HUES48 (cell line): Measurements from ENCODE around the gene FOXK2.
"Not testable (repeated sequence)": the region's sequence is repeated elsewhere in the genome, so short reads cannot be mapped to it uniquely, and the experiment has no call there.

ENCODE experiments used
- H3K27ac ChIP-seq: one replicate; pipeline ENCODE4 v1.7.0; 2013; ENCODE audit warnings: low read depth, low read length, inconsistent platforms
- H3K27me3 ChIP-seq: 2 replicates; pipeline ENCODE4 v1.6.1; 2013; ENCODE audit warnings: mild to moderate bottlenecking, low read length; ENCODE audit not compliant: control insufficient read depth, insufficient read depth
- H3K36me3 ChIP-seq: 2 replicates; pipeline ENCODE4 v1.6.1; 2013; ENCODE audit warnings: low read length; ENCODE audit not compliant: control insufficient read depth, insufficient read depth
- H3K4me1 ChIP-seq: 2 replicates; pipeline ENCODE4 v1.6.1; 2013; ENCODE audit warnings: mild to moderate bottlenecking, low read length; ENCODE audit not compliant: control insufficient read depth, insufficient read depth
- H3K4me3 ChIP-seq: 2 replicates; pipeline ENCODE4 v1.5.1; 2013; ENCODE audit warnings: mild to moderate bottlenecking, low read depth, low read length
- H3K9ac ChIP-seq: 2 replicates; pipeline ENCODE4 v1.6.1; 2013; ENCODE audit warnings: mild to moderate bottlenecking, low read depth, low read length, moderate library complexity
- H3K9me3 ChIP-seq: 2 replicates; pipeline ENCODE4 v1.6.1; 2013; ENCODE audit warnings: low read length; ENCODE audit not compliant: control insufficient read depth, insufficient read depth

Gene FOXK2

GRCh38 chr17:82567286-82567685 is 47.8 kb downstream of the FOXK2 start:
- Histone ChIP-seq H3K9ac (no peak overlapping the region), H3K36me3 (peaks cover 62% of the 10 kb centered on the region), H3K9me3 (no peaks in the 10 kb centered on the region), H3K4me3 (no peak overlapping the region), H3K27ac (no peak overlapping the region), H3K4me1 (no peaks in the 10 kb centered on the region), H3K27me3 (no peaks in the 10 kb centered on the region)

- H3K36me3 ChIP-seq: peaks cover 79% of the 10 kb centered on the region
- no peaks in the 10 kb centered on the region for H3K27me3 ChIP-seq
Observed at GRCh38 chr17:82568997-82569393, 49.5 kb downstream of the FOXK2 start.

GRCh38 chr17:82569621-82570020 is 50.1 kb downstream of the FOXK2 start:
- no peaks in the 10 kb centered on the region for H3K9me3 ChIP-seq
- H3K27me3 ChIP-seq: no peaks in the 10 kb centered on the region
- H3K9ac ChIP-seq: no peak overlapping the region
- no peaks in the 10 kb centered on the region for H3K4me1 ChIP-seq
- H3K36me3 ChIP-seq: peaks cover 84% of the 10 kb centered on the region
- no peak overlapping the region for H3K27ac ChIP-seq
- no peak overlapping the region for H3K4me3 ChIP-seq

More at GRCh38 chr17:82568997-82569393, 49.5 kb downstream of the FOXK2 start:
- H3K9ac ChIP-seq: no peak overlapping the region
- H3K4me3 ChIP-seq: no peak overlapping the region
- H3K4me1 ChIP-seq: no peaks in the 10 kb centered on the region
- H3K27ac ChIP-seq: no peak overlapping the region
- no peaks in the 10 kb centered on the region for H3K9me3 ChIP-seq

GRCh38 chr17:82570277-82570676 is 50.7 kb downstream of the FOXK2 start:
- Histone ChIP-seq H3K27me3 (no peaks in the 10 kb centered on the region), H3K9ac (no peak overlapping the region), H3K9me3 (no peaks in the 10 kb centered on the region), H3K27ac (no peak overlapping the region), H3K36me3 (peaks cover 85% of the 10 kb centered on the region), H3K4me1 (no peaks in the 10 kb centered on the region), H3K4me3 (no peak overlapping the region)

- Histone ChIP-seq H3K4me1 (no peaks in the 10 kb centered on the region), H3K4me3 (no peak overlapping the region), H3K9ac (no peak overlapping the region), H3K27me3 (no peaks in the 10 kb centered on the region), H3K9me3 (no peaks in the 10 kb centered on the region), H3K27ac (no peak overlapping the region), H3K36me3 (peaks cover 85% of the 10 kb centered on the region)
Observed at GRCh38 chr17:82571855-82572254, 52.3 kb downstream of the FOXK2 start.

GRCh38 chr17:82574041-82574440 is 54.5 kb downstream of the FOXK2 start:
- no peaks in the 10 kb centered on the region for H3K9me3 ChIP-seq
- H3K4me1 ChIP-seq: no peaks in the 10 kb centered on the region
- H3K27ac ChIP-seq: no peak overlapping the region
- H3K36me3 ChIP-seq: peaks cover 81% of the 10 kb centered on the region
- H3K9ac ChIP-seq: no peak overlapping the region
- no peaks in the 10 kb centered on the region for H3K27me3 ChIP-seq
- no peak overlapping the region for H3K4me3 ChIP-seq

GRCh38 chr17:82575581-82576221 is 56.2 kb downstream of the FOXK2 start:
- H3K9ac ChIP-seq, H3K9me3 ChIP-seq, H3K4me1 ChIP-seq, H3K27ac ChIP-seq, H3K27me3 ChIP-seq, H3K4me3 ChIP-seq: not testable (repeated sequence)
- H3K36me3 ChIP-seq: peaks cover 69% of the 10 kb centered on the region

- Histone ChIP-seq H3K27me3 (no peaks in the 10 kb centered on the region), H3K27ac (no peak overlapping the region), H3K9ac (no peak overlapping the region), H3K9me3 (no peaks in the 10 kb centered on the region), H3K4me1 (no peaks in the 10 kb centered on the region), H3K36me3 (peaks cover 66% of the 10 kb centered on the region), H3K4me3 (no peak overlapping the region)
Observed at GRCh38 chr17:82577300-82577699, 57.8 kb downstream of the FOXK2 start.

GRCh38 chr17:82579969-82580368 is 60.4 kb downstream of the FOXK2 start:
- H3K4me3 ChIP-seq, H3K9me3 ChIP-seq, H3K27ac ChIP-seq, H3K27me3 ChIP-seq, H3K9ac ChIP-seq, H3K4me1 ChIP-seq: not testable (repeated sequence)
- H3K36me3 ChIP-seq: peaks cover 67% of the 10 kb centered on the region

- H3K36me3 ChIP-seq: peaks cover 66% of the 10 kb centered on the region
- H3K27ac ChIP-seq: no peak overlapping the region
- no peaks in the 10 kb centered on the region for H3K27me3 ChIP-seq
- no peak overlapping the region for H3K4me3 ChIP-seq
- no peak overlapping the region for H3K9ac ChIP-seq
- no peaks in the 10 kb centered on the region for H3K4me1 ChIP-seq
- no peaks in the 10 kb centered on the region for H3K9me3 ChIP-seq
Observed at GRCh38 chr17:82582213-82582612, 62.7 kb downstream of the FOXK2 start.

GRCh38 chr17:82582709-82583108 is 63.2 kb downstream of the FOXK2 start:
- Histone ChIP-seq H3K4me1 (no peaks in the 10 kb centered on the region), H3K27me3 (no peaks in the 10 kb centered on the region), H3K9ac (no peak overlapping the region), H3K9me3 (no peaks in the 10 kb centered on the region), H3K27ac (no peak overlapping the region), H3K36me3 (peaks cover 68% of the 10 kb centered on the region), H3K4me3 (no peak overlapping the region)
